CD4-positive, alpha-beta T cell treated with Interleukin-21 for 1 hour (primary cell): Measurements from ENCODE around the gene GABRG3.

Experiments
- DNase-seq: peaks from one replicate; pipeline ENCODE4 v3.0.0-alpha.2; 2020

The GABRG3 gene

GRCh38 chr15:27254055-27254454 is 283.1 kb downstream of the GABRG3 start:
- no peak for DNase-seq

- DNase-seq, result no peak
Observed at GRCh38 chr15:27254801-27255200, 283.8 kb downstream of the GABRG3 start.

GRCh38 chr15:27256446-27256845 is 285.5 kb downstream of the GABRG3 start:
- DNase-seq, result no peak

DNA sequence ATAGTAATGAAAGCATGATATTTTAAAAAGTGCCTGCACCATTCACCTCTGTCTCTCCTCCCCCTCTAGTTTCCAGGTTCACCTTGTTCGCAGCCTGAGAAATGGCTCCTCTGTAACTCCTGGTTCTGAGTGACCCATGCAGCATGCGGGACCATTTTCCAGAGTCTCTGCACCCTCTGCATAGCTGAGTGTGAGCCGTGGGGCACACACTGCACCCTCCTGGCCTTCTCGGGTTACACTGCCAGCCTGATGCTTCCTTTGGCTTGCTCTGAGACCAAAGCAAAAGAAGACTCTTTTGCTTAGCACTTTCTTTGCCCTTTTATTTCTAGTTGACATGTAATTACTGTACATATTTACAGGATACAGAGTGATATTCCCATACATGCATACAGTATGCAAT is 287.3 kb downstream of the GABRG3 start:
- DNase-seq, result no peak

DNA sequence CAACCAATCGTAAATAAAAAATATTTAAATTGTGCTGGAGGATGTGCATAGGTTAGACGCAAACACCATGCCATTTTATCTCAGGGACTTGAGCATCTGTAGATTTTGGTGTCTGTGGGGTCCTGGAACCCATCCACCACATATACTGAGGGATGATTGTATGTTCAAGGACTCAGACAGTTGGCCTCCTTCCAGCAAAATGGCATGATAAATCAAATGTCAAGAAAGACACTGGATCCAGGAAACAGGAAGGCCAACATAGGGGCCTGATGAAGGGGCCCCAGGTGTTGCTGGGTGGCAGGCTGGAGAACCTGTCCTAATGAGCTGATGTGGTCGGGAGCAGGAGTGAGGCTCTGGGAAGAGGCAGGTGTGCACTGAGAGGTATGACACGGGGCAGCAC is 289.5 kb downstream of the GABRG3 start:
- DNase-seq, result no peak

DNA sequence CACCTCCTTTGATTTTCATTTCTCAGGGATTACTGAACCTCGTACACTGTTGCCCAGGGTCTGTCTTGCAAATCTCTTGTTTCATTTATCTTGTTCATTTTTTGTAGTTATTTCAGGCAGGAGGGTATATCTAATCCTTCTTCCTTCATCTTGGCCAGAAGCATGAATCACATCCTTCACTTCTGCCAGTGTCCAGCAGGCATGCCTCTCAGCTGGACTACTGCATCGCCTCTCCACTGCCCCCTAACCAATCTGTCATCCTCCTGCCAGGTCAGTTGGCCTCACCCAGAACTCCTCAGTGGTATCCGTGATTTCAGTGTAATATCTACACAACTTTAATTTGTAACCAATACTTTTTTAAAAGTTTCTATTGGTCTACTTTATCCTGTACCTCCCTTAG is 297.9 kb downstream of the GABRG3 start:
- DNase-seq, result no peak

DNA sequence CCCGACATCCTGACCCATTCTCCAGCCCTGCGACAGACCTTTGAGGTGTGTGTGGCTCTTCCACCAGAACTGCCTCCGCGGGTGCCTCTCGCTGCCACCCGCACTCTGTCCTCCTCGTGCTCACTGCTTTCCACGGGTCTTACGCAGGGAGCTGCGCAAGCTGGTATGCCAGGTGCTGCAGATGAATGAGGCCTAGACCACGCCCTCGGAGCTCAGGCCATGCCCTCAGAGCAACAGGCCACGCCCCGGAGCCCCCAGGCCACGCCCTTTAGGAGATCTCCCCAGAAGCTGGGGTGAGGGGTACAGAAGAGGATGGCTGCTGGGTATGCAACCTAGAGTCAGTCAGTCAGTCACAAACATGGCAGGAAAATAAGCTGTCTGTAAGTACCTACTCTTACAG is 300.3 kb downstream of the GABRG3 start:
- no peak for DNase-seq

- DNase-seq, result no peak
Observed at GRCh38 chr15:27272427-27272826, 301.4 kb downstream of the GABRG3 start.

DNA sequence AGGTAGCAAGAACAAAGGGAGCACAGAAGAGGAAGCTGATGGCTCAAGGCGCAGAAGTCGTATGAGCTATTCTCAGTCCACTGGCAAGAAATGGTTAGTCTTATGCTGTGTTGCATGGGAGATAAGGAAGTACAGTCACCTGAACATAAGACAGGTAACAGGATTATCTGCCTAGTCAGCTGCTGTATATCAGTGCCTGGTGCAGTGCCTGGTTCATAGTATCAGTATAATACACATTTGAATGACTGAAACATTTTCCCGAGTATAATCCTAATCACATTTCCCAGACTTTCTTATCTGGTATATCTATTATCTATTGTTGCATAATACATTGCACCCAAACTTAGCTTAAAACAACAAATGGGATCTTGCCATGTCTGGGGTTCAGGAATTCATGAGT is 302.5 kb downstream of the GABRG3 start:
- no peak for DNase-seq

GRCh38 chr15:27278761-27279160 is 307.8 kb downstream of the GABRG3 start:
- DNase-seq, result no peak

- DNase-seq, result no peak
Observed at GRCh38 chr15:27292641-27293040, 321.7 kb downstream of the GABRG3 start.

DNA sequence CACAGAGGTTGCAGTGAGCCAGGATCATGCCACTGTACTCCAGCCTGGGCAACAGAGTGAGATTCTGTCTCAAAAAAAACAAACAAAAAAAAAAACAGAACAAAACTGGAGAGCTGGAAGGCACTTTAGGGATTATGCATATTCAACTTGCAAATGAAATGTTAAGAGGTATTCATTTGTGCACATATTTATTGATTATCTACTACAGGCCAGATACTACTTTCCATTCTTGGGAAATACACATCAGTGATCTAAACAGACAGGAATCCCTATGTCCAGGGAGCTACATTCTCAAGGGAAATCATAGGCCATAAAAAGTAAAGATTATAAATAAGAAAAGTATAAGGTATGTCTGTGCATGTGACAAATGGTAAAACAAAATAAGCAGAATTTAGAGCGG is 322.6 kb downstream of the GABRG3 start:
- DNase-seq, result no peak

DNA sequence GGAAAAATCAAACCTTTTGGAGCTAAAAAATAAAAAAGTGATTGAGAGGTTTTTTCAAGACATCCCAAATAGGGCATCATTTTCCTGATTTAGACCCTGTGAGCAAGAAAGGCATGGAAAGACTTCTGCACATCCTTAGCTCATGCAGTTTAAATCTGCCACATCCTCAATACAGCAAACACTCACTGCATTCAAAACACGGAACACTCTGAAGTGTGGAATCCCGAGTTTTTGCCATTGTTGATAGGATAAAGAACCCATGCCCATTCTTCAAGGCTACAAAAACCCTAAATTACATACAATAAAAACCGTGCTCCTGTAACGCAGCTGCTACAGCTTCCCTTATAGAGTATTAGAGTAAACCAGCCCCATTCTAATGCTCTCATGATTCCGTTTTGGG is 346.8 kb downstream of the GABRG3 start:
- DNase-seq, result no peak

GRCh38 chr15:27323801-27324200 is 352.8 kb downstream of the GABRG3 start:
- no peak for DNase-seq

DNA sequence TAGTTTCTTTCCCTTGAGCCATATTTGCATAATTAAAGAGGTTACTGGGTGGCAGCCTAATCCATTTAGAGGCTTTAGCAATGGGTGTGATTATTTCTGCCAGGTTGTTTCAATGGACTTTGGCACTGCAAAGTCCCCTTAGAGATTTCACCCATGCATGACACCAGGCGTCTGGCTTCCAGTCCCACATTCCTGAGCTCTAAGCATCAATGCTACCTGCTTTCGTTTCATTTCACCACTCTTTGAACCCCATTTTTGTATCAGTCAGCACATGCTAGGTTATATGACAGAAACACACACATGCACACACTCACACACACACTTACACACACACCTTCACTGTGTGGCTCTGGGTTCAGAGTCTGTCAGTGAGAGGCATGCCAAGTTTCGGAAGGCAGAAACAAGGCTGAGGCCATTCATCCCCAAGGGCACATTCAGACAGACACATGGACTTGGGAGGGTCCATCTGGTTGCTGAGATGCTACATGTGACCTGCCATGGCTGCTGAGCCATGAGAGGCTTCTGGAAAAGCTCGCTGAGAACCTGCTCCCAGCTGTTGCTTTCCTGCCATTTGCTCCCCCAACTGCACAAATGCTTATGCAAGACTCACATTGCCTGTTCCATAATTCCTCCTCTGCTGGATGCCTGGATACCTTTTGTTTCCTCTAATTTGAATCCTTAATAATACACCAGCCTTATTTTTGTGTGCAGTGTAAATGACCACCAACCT is 354.1 kb downstream of the GABRG3 start:
- no peak for DNase-seq

DNA sequence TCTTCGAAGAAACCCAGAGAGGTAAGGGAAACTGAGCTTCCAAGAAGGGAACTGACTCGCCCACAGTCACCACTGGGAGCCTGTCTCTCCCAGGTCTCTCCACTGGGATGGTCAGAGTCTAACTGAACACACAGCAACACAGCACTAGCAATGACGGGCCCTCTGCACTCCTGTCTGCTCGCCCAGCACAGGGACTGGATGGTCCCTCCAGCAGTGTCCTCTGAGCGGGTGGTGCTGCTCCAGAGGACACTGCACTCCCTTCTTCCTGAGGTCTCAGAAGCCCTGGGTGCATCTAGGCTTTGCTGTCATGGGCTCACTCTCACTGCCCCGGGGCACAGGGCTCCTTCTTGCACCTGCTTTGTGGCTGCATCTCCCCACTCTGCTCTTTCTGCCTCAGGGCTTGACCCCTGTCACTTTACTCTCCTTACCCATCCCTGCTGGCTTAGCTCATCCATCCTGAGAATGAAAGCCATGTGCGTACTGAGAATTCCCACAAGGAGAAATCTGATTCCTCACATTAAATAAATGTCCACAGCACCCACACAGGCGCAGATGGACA is 356.6 kb downstream of the GABRG3 start:
- DNase-seq, result no peak

DNA sequence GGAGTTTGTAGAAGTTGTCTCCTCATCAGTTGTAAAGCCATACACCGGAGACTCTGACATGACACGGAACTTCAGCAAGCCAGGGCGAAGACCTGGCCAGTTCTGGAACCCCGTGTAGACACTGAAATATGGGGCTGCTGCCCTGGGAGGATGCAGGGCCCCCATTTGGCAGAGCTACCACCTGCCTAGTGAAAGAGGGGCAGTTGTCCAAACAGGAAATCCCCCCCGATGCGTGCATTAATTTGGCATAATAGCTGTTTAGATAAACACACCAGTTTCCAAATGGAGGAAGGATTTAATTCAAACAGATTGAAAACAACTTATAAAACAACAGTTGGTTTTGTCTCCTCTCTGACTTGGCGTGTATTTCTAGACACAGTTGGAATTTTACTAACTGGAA is 357.2 kb downstream of the GABRG3 start:
- no peak for DNase-seq

DNA sequence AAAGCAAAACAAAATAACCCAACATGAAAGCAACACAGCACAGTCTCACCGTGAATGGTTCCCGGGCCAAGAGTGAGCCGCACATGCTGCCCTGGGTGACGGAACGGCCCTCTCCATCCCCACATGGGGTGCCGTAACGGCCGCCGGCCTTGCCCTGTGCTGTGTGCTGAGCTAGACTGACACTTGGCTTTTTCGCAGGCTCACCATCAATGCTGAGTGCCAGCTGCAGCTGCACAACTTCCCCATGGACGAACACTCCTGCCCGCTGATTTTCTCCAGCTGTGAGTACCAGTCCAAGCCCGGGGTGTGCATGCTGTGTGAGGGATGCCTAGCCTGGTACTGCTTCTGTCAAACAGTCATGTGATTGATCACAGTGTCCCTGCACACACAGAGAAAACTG is 357.6 kb downstream of the GABRG3 start:
- no peak for DNase-seq

GRCh38 chr15:27330326-27330725 is 359.3 kb downstream of the GABRG3 start:
- DNase-seq, result no peak

DNA sequence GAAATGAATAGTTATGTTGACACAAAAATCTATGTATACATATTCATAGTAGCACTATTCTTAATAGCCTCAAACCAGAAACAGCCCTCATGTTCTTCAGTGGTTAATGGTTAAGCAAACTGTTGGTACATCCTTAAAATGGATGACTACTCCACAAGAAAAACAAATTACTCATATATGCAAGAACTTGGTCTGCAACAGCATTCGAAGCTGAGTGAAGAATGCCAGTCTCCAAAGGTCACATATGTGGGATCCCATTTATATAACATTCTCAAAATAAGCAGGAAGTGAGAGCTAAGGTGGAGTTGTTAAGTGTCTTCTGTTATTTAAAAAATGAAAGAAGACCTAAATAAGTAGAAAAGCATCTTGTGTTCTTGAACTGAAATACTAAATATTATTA is 365.7 kb downstream of the GABRG3 start:
- no peak for DNase-seq

- no peak for DNase-seq
Observed at GRCh38 chr15:27339138-27339537, 368.2 kb downstream of the GABRG3 start.

GRCh38 chr15:27341780-27342343 is 370.9 kb downstream of the GABRG3 start:
- no peak for DNase-seq

GRCh38 chr15:27342991-27343390 is 372.0 kb downstream of the GABRG3 start:
- no peak for DNase-seq

- no peak for DNase-seq
Observed at GRCh38 chr15:27352136-27352535, 381.2 kb downstream of the GABRG3 start.

GRCh38 chr15:27353856-27354255 is 382.9 kb downstream of the GABRG3 start:
- DNase-seq, result no peak
